GM19239 (cell line): ENCODE measurements around the gene SYT8.
"Not testable (repeated sequence)": the region's sequence is repeated elsewhere in the genome, so short reads cannot be mapped to it uniquely, and the experiment has no call there.

ENCODE experiments used
- DNase-seq: peaks from one replicate; pipeline ENCODE4 v3.0.0; 2011; ENCODE audit warnings: low spot score; ENCODE audit not compliant: insufficient read length
- FAIRE-seq: peaks from 2 replicates; lab custom pipeline; 2011; peaks lifted over from hg19 to GRCh38; lab: Jason Lieb, UNC

Gene SYT8, protein sequence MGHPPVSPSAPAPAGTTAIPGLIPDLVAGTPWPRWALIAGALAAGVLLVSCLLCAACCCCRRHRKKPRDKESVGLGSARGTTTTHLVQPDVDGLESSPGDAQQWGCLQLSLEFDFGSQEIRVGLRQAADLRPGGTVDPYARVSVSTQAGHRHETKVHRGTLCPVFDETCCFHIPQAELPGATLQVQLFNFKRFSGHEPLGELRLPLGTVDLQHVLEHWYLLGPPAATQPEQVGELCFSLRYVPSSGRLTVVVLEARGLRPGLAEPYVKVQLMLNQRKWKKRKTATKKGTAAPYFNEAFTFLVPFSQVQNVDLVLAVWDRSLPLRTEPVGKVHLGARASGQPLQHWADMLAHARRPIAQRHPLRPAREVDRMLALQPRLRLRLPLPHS

DNA sequence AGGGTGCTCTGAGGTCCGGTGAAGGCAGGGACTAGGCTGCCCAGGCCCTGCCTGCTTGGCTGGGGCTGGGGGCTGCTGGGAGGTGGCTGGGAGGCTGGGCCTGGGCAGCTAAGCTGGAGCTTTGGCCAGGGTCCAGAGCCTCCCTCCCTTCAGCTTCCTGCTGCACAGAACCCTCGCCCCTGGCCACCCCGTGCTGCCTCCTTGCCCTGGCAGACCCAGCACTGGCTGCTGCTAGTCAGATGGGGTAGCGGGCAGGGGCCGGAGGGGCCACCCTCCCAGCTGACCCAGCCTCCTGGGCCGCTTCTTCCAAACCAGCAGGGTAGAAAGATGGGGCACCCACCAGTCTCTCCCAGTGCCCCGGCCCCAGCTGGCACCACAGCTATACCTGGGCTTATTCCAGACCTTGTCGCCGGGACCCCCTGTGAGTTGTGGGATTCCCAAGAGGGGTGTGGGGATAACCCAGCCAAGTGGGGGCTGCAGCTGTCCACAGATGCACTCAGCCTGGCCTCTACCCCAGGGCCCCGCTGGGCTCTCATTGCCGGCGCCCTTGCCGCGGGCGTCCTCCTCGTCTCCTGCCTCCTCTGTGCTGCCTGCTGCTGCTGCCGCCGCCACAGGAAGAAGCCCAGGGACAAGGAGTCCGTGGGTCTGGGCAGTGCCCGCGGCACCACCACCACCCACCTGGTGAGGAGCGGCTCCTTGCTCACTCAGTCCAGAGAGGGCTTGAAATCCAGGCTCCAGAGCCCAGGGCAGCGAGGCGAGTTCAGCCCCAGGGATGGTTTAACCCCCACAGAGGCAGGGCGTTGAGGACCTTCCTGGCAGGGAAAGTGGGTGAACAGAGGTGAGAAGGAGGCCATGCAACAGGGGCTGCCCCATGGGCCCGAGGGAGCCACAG is at the start of gene SYT8:
Gene SYT8, plus strand, starts transcription at position 212 of the 892 bp plus-strand sequence. Its CDS starts 116 bp downstream, at position 328.
- no peak for FAIRE-seq
- DNase-seq = no peak

DNA sequence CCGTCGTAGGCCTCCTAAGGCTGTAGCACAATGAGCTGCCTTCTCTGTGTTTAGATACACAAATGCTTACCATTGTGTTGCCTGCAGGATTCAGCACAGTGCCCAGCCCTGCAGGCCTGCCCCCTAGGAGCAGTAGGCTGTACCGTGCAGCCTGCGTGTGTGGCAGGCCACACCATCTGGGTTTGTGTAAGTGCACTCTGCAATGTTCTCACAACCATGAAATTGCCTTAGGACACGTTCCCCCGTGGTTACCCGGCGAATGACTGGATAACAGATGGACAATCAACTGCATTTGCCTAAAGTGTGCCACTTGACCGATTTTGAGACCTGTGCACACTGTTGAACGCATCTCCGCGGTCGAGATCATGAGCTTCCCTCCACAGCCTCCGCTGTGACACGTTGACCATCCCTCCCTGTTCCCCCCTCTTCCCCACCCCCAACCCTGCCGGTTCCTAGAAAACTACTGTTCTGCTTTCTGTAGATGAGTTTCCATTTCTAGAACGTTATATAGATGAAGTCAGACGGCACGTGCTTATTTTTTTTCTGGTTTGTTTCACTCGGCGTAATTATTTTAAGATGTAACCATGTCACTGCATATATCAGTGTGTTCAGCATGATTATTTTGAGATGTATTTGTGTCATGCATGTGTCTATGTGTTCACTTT is 48.9 kb upstream of the SYT8 start:
- no peak for FAIRE-seq

DNA sequence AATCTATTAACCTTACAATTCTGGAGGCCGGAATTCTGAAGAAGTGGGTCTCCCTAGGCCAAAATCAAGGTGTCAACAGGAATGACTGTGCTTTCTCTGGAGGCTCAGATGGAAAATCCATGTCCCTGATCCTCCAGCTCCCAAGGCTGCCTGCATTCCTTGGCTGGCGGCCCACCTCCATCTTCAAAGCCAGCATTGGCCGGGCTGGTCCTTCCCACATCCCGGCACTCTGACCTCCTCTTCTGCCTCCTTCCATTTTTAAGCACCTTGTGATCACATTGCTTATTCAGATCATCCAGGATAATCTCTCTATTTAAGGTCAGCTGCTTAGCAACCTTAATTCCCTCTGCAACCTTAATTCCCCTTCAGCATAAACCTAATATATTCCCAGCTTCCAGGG is 48.3 kb upstream of the SYT8 start:
- no peak for DNase-seq
- no peak for FAIRE-seq

More for the DNA sequence above, 48.9 kb upstream of the SYT8 start:
- DNase-seq = no peak

DNA sequence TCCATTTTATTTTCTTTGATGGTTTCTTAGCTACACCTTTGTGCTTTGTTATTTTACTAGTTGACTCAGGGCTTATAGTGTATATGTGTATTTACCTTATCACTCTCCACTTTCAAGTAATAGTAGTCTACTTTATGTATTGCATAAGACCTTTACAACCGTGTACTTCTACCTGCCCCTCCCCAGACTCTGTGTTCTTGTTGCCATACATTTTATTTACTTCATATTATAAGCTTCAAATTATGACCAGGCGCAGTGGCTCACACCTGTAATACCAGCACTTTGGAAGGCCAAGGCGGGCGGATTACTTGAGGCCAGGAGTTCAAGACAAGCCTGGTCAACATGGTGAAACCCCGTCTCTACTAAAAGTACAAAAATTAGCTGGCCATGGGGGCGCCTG is 42.9 kb upstream of the SYT8 start:
- no peak for DNase-seq
- no peak for FAIRE-seq

DNA sequence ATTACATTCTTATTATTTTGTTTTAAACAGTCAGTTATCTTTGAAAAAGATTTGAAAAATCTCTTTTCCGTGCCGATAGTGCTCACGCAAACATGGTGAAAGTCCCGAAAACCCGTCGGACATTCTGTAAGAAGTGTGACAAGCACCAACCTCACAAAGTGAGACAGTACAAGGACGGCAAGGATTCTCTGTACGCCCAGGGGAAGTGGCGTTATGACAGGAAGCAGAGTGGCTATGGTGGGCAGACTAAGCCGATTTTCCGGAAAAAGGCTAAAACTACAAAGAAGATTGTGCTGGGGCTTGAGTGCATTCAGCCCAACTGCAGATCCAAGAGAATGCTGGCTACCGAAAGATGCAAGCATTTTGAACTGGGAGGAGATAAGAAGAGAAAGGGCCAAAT is 42.3 kb upstream of the SYT8 start:
- FAIRE-seq (no peak), DNase-seq (no peak)

GRCh38 chr11:1793081-1793480 is 41.7 kb upstream of the SYT8 start:
- no peak for DNase-seq
- no peak for FAIRE-seq

GRCh38 chr11:1796413-1797011 is 38.3 kb upstream of the SYT8 start:
- DNase-seq (no peak), FAIRE-seq (no peak)

DNA sequence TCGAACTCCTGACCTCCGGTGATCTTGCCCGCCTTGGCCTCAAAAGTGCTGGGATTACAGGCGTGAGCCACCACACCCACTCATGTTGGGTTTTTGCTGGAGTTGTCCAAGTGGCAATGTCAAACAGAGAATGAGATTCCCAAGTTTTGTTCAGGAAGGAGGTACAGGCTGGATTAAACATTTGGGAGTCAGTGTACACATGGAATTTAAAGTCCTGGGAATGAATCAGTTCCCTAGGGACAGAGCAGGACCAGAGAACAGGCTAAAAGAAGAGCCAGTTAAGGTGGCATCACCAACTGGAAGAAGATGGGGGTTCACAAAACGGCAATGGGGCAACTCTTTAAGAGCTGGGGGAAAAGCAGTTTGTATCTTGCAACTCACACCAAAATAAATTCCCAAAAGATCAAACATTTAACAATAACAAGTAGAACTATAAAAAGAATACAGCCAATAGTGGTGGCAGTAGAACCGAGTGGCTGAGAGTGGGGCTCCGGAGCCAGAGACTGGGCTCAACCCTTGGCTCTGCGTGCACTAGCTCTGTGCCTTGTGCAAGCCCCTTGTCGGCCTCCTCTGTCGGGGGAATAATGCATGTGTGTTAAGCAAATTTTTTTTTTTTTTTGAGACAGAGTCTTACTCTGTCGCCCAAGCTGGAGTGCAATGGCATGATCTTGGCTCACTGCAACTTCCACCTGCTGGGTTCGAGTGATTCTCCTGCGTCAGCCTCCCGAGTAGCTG is 37.2 kb upstream of the SYT8 start:
- FAIRE-seq (no peak), DNase-seq (no peak)

DNA sequence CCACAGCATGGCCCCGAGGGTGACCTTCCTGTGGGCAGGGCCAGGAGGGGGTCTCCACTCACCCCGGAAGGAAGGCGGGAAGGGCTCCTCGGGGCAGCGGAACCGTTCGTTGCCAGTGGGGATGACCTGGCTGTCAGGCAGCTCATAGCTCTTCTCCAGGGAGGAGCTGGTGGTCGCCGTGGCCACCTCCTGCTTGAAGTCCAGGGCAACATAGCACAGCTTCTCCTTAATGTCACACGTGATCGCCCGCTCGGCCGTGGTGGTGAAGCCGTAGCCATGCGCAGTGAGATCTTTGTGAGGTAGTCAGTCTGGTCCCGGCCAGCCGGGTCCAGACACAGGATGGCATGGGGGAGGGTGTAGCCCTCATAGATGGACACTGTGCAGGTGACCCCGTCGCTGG is 31.5 kb upstream of the SYT8 start:
- no peak for FAIRE-seq

GRCh38 chr11:1803835-1804519 is 30.8 kb upstream of the SYT8 start:
- not testable (repeated sequence) for DNase-seq, FAIRE-seq

More for the DNA sequence above, 31.5 kb upstream of the SYT8 start:
- DNase-seq = no peak

GRCh38 chr11:1805525-1805924 is 29.3 kb upstream of the SYT8 start:
- DNase-seq = no peak

DNA sequence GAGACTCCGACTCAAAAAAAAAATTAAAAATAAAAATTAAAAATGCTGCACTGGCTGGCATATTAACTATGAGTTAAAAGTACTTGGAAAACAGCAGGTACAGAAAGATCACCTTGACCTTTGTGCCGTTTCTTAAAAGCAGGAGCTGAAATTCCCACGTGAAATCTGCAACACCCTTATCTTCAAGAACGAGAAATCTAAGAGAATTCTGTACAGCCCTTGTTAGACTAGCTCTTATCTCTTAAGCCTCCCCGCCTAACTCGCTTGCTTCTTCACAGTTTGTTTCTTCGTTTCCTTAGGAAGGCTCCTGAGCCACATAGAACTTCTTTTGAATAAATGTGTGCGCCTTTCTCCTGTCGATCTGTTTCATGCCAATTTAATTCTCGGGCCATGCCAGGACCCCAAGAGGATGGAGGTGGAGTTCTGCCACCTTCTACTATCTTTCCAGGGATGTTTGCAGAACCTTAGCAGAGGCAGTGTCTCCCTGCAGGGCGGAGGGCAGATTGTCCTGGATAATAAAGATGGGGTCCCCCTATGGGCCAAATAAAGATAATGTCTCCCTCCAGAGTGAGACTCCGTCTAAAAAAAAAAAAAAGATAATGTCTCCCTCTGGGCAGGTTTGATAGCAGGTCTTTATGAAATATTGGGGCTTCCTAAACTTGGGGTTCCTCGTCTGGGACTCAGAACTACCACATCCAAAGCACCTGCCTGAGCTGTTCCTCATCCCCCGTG is 27.4 kb upstream of the SYT8 start:
- FAIRE-seq (no peak), DNase-seq (no peak)

More at GRCh38 chr11:1805525-1805924, 29.3 kb upstream of the SYT8 start:
- FAIRE-seq = no peak

DNA sequence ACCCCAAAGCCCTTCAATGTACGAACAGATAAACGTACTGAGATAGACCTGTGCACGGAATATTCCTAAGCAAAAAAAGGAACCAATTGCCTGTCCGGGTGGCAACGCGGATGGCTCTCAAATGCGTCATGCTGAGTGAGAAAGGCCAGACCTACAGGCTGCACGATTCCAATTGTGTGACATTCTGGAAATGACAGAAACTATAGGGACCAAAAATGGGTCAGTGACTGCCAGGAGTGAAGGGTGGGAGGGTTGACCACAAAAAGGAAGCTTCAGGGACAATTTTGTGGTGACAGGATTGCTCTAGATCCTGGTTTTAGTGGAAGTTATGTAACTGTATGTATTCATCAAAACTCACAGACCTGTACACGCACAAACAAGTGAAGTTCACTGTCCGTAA is 24.0 kb upstream of the SYT8 start:
- no peak for FAIRE-seq
- no peak for DNase-seq

DNA sequence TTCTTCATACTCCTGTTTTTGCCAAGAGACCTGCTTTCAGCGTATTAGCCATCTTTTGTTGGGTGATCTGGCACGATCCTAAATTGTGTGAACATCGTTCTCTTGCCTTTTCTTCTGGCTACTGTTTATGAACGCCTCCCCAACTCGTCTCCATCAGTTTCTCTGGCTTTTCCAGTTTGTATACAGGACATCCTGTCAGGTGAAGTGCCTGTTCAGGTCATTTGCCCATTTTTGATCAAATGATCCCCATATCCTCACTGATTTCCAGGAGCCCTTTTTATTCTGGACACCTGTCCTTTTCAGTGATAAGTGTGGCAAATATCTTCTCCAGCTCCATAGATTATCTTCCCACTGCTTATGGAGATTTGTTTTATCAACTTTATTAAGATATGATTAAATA is 22.5 kb upstream of the SYT8 start:
- no peak for FAIRE-seq

GRCh38 chr11:1812801-1813200 is 22.0 kb upstream of the SYT8 start:
- FAIRE-seq (no peak), DNase-seq (no peak)

More for the DNA sequence above, 22.5 kb upstream of the SYT8 start:
- no peak for DNase-seq

DNA sequence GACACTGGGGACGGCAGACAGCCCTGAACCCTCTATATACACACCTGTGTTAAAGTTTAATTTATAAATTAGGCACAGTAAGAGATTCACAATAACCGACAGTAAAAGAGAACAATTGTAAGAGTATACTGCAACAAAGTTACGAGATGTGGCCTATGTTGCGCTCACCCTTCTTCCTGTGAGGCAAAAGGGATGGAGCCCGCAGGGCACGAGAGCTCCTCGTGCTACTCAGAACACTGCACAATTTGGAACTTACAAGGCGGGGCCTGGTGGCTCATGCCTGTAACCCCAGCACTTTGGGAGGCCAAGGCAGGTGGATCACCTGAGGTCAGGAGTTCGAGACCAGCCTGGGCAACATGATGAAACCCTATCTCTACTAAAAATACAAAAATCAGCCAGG is 21.4 kb upstream of the SYT8 start:
- not testable (repeated sequence) for DNase-seq, FAIRE-seq

DNA sequence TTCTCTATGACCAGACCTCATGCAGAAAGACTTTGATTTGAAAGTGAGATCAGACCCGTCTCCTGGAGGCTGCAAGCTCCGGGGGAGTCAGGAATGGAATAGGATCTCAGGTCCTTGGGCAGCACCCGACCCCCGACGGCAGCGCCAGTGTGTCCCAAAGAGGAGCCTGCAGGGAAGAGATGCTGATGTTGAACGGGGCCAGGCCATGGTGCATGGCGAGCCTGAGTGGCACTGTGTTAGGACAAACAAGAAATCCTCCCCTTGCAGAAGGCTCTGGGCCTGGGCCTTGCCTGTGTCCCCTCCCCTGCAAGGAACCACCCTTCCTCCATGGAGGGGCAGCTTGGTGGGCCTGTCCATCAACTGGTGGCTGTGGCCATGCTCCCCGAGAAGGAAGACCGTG is 20.1 kb upstream of the SYT8 start:
- no peak for FAIRE-seq
- no peak for DNase-seq

GRCh38 chr11:1815311-1815710 is 19.5 kb upstream of the SYT8 start:
- FAIRE-seq (no peak), DNase-seq (no peak)
